ENCODE data around the gene CCNF. TPM values are rescaled to one million over a fixed set of nuclear protein-coding genes. Genes with fewer than 3 reads are reported as not detected.

The CCNF gene
- total RNA-seq, 1 experiment from 2014 or later, result 35.8 TPM

GRCh38 chr16:2415085-2415484, 14.2 kb upstream of the CCNF start:
- no peaks in the 10 kb centered on the region for H3K36me3 ChIP-seq (ENCODE audit: control insufficient read depth, insufficient read depth, low read length)
- no peak overlapping the region for H3K4me3 ChIP-seq (ENCODE audit: low read depth in 2 of 2, low read length in 2 of 2)
- in situ Hi-C loops (cut with HindIII; ENCODE audit: low pct_unique_long_range_greater_than_20kb, low sequenced_read_pairs) (no loop called here), intact Hi-C loops (cut with micrococcal nuclease; ENCODE audit: unreplicated experiment) (no loop called here)
- no peak overlapping the region for H3K27ac ChIP-seq (ENCODE audit: low read length)
- no TSS peak for BruUV-seq (replicated peaks)
- ATAC-seq (no peak), DNase-seq (ENCODE audit: low read depth, low spot score) (no peak)
- ChIA-PET CTCF (no interaction called here), POLR2A (interaction anchor here (0.6 kb wide), 1 partner anchor 28 kb away, joined by 4 read pairs; no protein-coding TSS in a partner anchor)
- H3K27me3 ChIP-seq (ENCODE audit: control insufficient read depth, insufficient read depth, low read length), result peaks cover 3% of the 10 kb centered on the region; the same call in 1 of the 2 replicates
- H3K9me3 ChIP-seq (ENCODE audit: control insufficient read depth, insufficient read depth, low read depth, low read length), result no peaks in the 10 kb centered on the region
- no peak for TF ChIP-seq POLR2AphosphoS5 (IDR thresholded peaks at IDR 0.05; ENCODE audit: low read depth, low read length)
- H3K4me1 ChIP-seq (ENCODE audit: control insufficient read depth, insufficient read depth, low read length), result peaks cover 4% of the 10 kb centered on the region; the same call in 1 of the 2 replicates

GRCh38 chr16:2420035-2420434, 9.2 kb upstream of the CCNF start:
- TF ChIP-seq CTCF (IDR thresholded peaks at IDR 0.05), result no peak
- TF ChIP-seq SIN3A (IDR thresholded peaks at IDR 0.05; ENCODE audit: borderline replicate concordance, insufficient read depth, low read depth, low read length), result no peak
- no peak for TF ChIP-seq TCF7L2 (IDR thresholded peaks at IDR 0.05; ENCODE audit: low read depth, low read length)
- TF ChIP-seq, protein P1, sequence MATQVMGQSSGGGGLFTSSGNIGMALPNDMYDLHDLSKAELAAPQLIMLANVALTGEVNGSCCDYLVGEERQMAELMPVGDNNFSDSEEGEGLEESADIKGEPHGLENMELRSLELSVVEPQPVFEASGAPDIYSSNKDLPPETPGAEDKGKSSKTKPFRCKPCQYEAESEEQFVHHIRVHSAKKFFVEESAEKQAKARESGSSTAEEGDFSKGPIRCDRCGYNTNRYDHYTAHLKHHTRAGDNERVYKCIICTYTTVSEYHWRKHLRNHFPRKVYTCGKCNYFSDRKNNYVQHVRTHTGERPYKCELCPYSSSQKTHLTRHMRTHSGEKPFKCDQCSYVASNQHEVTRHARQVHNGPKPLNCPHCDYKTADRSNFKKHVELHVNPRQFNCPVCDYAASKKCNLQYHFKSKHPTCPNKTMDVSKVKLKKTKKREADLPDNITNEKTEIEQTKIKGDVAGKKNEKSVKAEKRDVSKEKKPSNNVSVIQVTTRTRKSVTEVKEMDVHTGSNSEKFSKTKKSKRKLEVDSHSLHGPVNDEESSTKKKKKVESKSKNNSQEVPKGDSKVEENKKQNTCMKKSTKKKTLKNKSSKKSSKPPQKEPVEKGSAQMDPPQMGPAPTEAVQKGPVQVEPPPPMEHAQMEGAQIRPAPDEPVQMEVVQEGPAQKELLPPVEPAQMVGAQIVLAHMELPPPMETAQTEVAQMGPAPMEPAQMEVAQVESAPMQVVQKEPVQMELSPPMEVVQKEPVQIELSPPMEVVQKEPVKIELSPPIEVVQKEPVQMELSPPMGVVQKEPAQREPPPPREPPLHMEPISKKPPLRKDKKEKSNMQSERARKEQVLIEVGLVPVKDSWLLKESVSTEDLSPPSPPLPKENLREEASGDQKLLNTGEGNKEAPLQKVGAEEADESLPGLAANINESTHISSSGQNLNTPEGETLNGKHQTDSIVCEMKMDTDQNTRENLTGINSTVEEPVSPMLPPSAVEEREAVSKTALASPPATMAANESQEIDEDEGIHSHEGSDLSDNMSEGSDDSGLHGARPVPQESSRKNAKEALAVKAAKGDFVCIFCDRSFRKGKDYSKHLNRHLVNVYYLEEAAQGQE (IDR thresholded peaks at IDR 0.05; ENCODE audit: insufficient read depth in 1 of 2, low read depth in 2 of 2, low read length in 1 of 2), result no peak
- TF ChIP-seq POLR2AphosphoS5 (IDR thresholded peaks at IDR 0.05; ENCODE audit: low read depth, low read length), result no peak
- BruUV-seq (replicated peaks), result no TSS peak
- Histone ChIP-seq H3K9me3 (ENCODE audit: control insufficient read depth, insufficient read depth, low read depth, low read length) (no peaks in the 10 kb centered on the region), H3K4me3 (ENCODE audit: low read depth in 2 of 2, low read length in 2 of 2) (no peak overlapping the region), H3K4me1 (ENCODE audit: control insufficient read depth, insufficient read depth, low read length) (peaks cover 4% of the 10 kb centered on the region; the same call in 1 of the 2 replicates), H3K36me3 (ENCODE audit: control insufficient read depth, insufficient read depth, low read length) (no peaks in the 10 kb centered on the region), H3K27ac (ENCODE audit: low read length) (no peak overlapping the region), H3K27me3 (ENCODE audit: control insufficient read depth, insufficient read depth, low read length) (no peaks in the 10 kb centered on the region)
- ATAC-seq, result no peak
- intact Hi-C loops (cut with micrococcal nuclease; ENCODE audit: unreplicated experiment), result loop anchor here (5.0 kb wide), 1 partner anchor 73 kb away; no protein-coding TSS in a partner anchor
- no peak for DNase-seq (ENCODE audit: low read depth, low spot score)
- POLR2A ChIA-PET, result no interaction called here
- CTCF ChIA-PET, result no interaction called here
- in situ Hi-C loops (cut with HindIII; ENCODE audit: low pct_unique_long_range_greater_than_20kb, low sequenced_read_pairs), result no loop called here

DNA sequence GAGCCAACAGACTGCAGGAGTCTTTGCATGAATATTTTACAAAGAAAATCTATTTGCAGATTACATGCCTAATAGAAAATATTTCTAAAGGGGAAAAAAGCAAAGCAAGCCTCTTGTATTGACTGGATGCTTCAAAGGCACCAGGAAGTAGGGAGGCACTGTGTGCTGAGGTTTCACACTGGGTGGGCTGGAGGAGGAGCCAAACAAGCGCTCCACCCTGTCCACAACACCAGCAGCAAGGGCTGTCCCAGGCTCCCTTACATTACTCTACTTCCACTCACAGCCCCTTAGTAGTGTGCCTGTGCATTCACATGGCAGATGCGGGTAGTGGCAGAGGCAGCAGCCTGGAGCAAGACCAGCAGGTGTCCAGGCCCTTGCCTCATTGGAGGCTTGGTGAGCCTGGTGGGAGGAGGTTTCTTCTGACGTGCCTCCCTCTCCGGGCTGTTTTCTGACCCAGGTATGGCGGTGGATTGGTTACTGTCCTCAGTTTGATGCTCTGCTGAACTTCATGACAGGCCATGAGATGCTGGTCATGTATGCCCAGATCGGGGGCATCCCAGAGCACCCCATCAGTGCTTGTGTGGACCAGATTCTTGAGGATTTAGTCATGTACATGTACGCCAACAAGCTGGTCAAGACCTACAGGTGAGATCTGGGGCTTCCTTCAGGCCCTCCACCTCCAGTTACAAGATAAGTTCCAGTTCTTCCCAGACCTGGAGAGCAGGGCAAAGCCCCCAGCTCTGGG, 7.0 kb upstream of the CCNF start:
- no peak for DNase-seq (ENCODE audit: low read depth, low spot score)
- no TSS peak for BruUV-seq (replicated peaks)
- in situ Hi-C loops (cut with HindIII; ENCODE audit: low pct_unique_long_range_greater_than_20kb, low sequenced_read_pairs), result no loop called here
- TF ChIP-seq CTCF (IDR thresholded peaks at IDR 0.05) (no peak), TCF7L2 (IDR thresholded peaks at IDR 0.05; ENCODE audit: low read depth, low read length) (no peak)
- Histone ChIP-seq H3K36me3 (ENCODE audit: control insufficient read depth, insufficient read depth, low read length) (no peaks in the 10 kb centered on the region), H3K27me3 (ENCODE audit: control insufficient read depth, insufficient read depth, low read length) (no peaks in the 10 kb centered on the region), H3K4me3 (ENCODE audit: low read depth in 2 of 2, low read length in 2 of 2) (no peak overlapping the region), H3K9me3 (ENCODE audit: control insufficient read depth, insufficient read depth, low read depth, low read length) (no peaks in the 10 kb centered on the region), H3K27ac (ENCODE audit: low read length) (no peak overlapping the region), H3K4me1 (ENCODE audit: control insufficient read depth, insufficient read depth, low read length) (no peaks in the 10 kb centered on the region)
- peak; percentile 28 for ATAC-seq
- ChIA-PET CTCF (no interaction called here), POLR2A (no interaction called here)
- intact Hi-C loops (cut with micrococcal nuclease; ENCODE audit: unreplicated experiment), result loop anchor here (5.0 kb wide), 1 partner anchor 75 kb away; no protein-coding TSS in a partner anchor

All from Panc1 (cell line).